H1 (cell line): ENCODE measurements around the gene AGRN. TPM values are rescaled to one million over a fixed set of nuclear protein-coding genes. Genes with fewer than 3 reads are reported as not detected.

Experiments
- BCL11A ChIP-seq, 2 experiments: IDR thresholded peaks; one replicate each; pipeline ENCODE4 v1.6.1; 2011; ENCODE audit warnings: low read depth in 2 of 2, low read length in 2 of 2, mild to moderate bottlenecking in 2 of 2
- CBX5 ChIP-seq: fragments of 300-800, 300-1000 bp; sonication (generic); IDR thresholded peaks from 2 replicates; pipeline ENCODE4 v1.7.1; 2016; ENCODE audit warnings: antibody characterized with exemption, low read length, low read depth
- JUND ChIP-seq: IDR thresholded peaks from 2 replicates; pipeline ENCODE4 v1.6.1; 2011; ENCODE audit warnings: mild to moderate bottlenecking, improper control_type of control experiment, low read length
- polyA plus RNA-seq, 7 experiments: library from polyadenylated mRNA; depleted of rRNA in 3 of 7; stranded (reverse) in 5 of 7; unstranded in 2 of 7; fragments of >200 nt in 5 of 7; fragments of 200-250 nt in 2 of 7; gene quantifications; 1 replicate in 5 of 7; 2 replicates in 1 of 7; 4 replicates in 1 of 7; pipeline versions ENCODE4 v1.2.1 to v1.2.3, GENCODE V29; 2011 to 2013; ENCODE audit warnings: missing spikeins in 2 of 7, mixed read lengths in 2 of 7
- total RNA-seq: library from RNA; stranded (reverse); fragmentation: NEBNext Ultra II Directional; extraction: Animal tissue kit (Norgen Biotek cat#: 25700); gene quantifications from 2 replicates; pipeline ENCODE4 v1.2.1, GENCODE V29; 2021
- TF ChIP-seq, protein P1 (sequence below): fragments of 300-600 bp; sonication (generic); IDR thresholded peaks from 2 replicates; pipeline ENCODE4 v1.7.1; 2012; ENCODE audit warnings: low read length, moderate library complexity, mild to moderate bottlenecking, inconsistent platforms; ENCODE audit not compliant: insufficient replicate concordance

The AGRN gene
- total and polyA plus RNA-seq, 2 of the 8 experiments (the other 6 are each of a cell fraction or from before 2014, with no cell fraction given), result 52.3 to 155 TPM

- TF ChIP-seq, protein P1, sequence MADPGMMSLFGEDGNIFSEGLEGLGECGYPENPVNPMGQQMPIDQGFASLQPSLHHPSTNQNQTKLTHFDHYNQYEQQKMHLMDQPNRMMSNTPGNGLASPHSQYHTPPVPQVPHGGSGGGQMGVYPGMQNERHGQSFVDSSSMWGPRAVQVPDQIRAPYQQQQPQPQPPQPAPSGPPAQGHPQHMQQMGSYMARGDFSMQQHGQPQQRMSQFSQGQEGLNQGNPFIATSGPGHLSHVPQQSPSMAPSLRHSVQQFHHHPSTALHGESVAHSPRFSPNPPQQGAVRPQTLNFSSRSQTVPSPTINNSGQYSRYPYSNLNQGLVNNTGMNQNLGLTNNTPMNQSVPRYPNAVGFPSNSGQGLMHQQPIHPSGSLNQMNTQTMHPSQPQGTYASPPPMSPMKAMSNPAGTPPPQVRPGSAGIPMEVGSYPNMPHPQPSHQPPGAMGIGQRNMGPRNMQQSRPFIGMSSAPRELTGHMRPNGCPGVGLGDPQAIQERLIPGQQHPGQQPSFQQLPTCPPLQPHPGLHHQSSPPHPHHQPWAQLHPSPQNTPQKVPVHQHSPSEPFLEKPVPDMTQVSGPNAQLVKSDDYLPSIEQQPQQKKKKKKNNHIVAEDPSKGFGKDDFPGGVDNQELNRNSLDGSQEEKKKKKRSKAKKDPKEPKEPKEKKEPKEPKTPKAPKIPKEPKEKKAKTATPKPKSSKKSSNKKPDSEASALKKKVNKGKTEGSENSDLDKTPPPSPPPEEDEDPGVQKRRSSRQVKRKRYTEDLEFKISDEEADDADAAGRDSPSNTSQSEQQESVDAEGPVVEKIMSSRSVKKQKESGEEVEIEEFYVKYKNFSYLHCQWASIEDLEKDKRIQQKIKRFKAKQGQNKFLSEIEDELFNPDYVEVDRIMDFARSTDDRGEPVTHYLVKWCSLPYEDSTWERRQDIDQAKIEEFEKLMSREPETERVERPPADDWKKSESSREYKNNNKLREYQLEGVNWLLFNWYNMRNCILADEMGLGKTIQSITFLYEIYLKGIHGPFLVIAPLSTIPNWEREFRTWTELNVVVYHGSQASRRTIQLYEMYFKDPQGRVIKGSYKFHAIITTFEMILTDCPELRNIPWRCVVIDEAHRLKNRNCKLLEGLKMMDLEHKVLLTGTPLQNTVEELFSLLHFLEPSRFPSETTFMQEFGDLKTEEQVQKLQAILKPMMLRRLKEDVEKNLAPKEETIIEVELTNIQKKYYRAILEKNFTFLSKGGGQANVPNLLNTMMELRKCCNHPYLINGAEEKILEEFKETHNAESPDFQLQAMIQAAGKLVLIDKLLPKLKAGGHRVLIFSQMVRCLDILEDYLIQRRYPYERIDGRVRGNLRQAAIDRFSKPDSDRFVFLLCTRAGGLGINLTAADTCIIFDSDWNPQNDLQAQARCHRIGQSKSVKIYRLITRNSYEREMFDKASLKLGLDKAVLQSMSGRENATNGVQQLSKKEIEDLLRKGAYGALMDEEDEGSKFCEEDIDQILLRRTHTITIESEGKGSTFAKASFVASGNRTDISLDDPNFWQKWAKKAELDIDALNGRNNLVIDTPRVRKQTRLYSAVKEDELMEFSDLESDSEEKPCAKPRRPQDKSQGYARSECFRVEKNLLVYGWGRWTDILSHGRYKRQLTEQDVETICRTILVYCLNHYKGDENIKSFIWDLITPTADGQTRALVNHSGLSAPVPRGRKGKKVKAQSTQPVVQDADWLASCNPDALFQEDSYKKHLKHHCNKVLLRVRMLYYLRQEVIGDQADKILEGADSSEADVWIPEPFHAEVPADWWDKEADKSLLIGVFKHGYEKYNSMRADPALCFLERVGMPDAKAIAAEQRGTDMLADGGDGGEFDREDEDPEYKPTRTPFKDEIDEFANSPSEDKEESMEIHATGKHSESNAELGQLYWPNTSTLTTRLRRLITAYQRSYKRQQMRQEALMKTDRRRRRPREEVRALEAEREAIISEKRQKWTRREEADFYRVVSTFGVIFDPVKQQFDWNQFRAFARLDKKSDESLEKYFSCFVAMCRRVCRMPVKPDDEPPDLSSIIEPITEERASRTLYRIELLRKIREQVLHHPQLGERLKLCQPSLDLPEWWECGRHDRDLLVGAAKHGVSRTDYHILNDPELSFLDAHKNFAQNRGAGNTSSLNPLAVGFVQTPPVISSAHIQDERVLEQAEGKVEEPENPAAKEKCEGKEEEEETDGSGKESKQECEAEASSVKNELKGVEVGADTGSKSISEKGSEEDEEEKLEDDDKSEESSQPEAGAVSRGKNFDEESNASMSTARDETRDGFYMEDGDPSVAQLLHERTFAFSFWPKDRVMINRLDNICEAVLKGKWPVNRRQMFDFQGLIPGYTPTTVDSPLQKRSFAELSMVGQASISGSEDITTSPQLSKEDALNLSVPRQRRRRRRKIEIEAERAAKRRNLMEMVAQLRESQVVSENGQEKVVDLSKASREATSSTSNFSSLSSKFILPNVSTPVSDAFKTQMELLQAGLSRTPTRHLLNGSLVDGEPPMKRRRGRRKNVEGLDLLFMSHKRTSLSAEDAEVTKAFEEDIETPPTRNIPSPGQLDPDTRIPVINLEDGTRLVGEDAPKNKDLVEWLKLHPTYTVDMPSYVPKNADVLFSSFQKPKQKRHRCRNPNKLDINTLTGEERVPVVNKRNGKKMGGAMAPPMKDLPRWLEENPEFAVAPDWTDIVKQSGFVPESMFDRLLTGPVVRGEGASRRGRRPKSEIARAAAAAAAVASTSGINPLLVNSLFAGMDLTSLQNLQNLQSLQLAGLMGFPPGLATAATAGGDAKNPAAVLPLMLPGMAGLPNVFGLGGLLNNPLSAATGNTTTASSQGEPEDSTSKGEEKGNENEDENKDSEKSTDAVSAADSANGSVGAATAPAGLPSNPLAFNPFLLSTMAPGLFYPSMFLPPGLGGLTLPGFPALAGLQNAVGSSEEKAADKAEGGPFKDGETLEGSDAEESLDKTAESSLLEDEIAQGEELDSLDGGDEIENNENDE, result no peak
- TF ChIP-seq JUND (no peak), CBX5 (no peak), BCL11A (IDR thresholded peaks at IDR 0.05; ENCODE audit: low read depth in 2 of 2, low read length in 2 of 2) (no peak)
- TF ChIP-seq, all 59 proteins: peak for 0
Measured at GRCh38 chr1:1052003-1052840, 32.3 kb downstream of the AGRN start (continued).
